ENCODE data around the gene SKOR2.

The SKOR2 gene

GRCh38 chr18:47249314-47249981 lies 2.0 kb downstream of the SKOR2 start:
- Histone ChIP-seq H3K79me2 (ENCODE audit: low read length) (no peaks in the 10 kb centered on the region), H3K27me3 (ENCODE audit: low read depth, low read length) (peaks cover 45% of the 10 kb centered on the region), H3K9me3 (ENCODE audit: insufficient read depth, low read length) (no peaks in the 10 kb centered on the region), H3K27ac (ENCODE audit: low read length) (no peak overlapping the region), H3K36me3 (replicated peaks; ENCODE audit: low read depth, low read length) (no peaks in the 10 kb centered on the region), H3K4me3 (ENCODE audit: low read length) (no peak overlapping the region), H4K20me1 (ENCODE audit: insufficient read depth, low read length) (no peaks in the 10 kb centered on the region), H3K4me2 (ENCODE audit: low read length) (no peak overlapping the region), H3K4me1 (ENCODE audit: low read length) (no peaks in the 10 kb centered on the region), H3K9ac (ENCODE audit: low read length) (no peak overlapping the region), H2AFZ (ENCODE audit: low read depth, low read length) (no peak overlapping the region)
- no peak for TF ChIP-seq EZH2phosphoT487 (IDR thresholded peaks at IDR 0.05; ENCODE audit: low read depth)
- TF ChIP-seq CTCF (IDR thresholded peaks at IDR 0.05; ENCODE audit: low read depth, low read length), result no peak

GRCh38 chr18:47248604-47249313 lies 2.7 kb downstream of the SKOR2 start:
- H4K20me1 ChIP-seq (ENCODE audit: insufficient read depth, low read length), result no peaks in the 10 kb centered on the region
- no peak overlapping the region for H2AFZ ChIP-seq (ENCODE audit: low read depth, low read length)
- H3K36me3 ChIP-seq (replicated peaks; ENCODE audit: low read depth, low read length), result no peaks in the 10 kb centered on the region
- no peaks in the 10 kb centered on the region for H3K9me3 ChIP-seq (ENCODE audit: insufficient read depth, low read length)
- H3K9ac ChIP-seq (ENCODE audit: low read length), result no peak overlapping the region
- H3K4me1 ChIP-seq (ENCODE audit: low read length), result no peaks in the 10 kb centered on the region
- no peak overlapping the region for H3K4me2 ChIP-seq (ENCODE audit: low read length)
- no peak overlapping the region for H3K4me3 ChIP-seq (ENCODE audit: low read length)
- no peak for TF ChIP-seq EZH2phosphoT487 (IDR thresholded peaks at IDR 0.05; ENCODE audit: low read depth)
- no peak for TF ChIP-seq CTCF (IDR thresholded peaks at IDR 0.05; ENCODE audit: low read depth, low read length)
- no peak overlapping the region for H3K27ac ChIP-seq (ENCODE audit: low read length)
- no peaks in the 10 kb centered on the region for H3K79me2 ChIP-seq (ENCODE audit: low read length)
- H3K27me3 ChIP-seq (ENCODE audit: low read depth, low read length), result peaks cover 46% of the 10 kb centered on the region

GRCh38 chr18:47248115-47248603 lies 3.3 kb downstream of the SKOR2 start:
- no peaks in the 10 kb centered on the region for H3K9me3 ChIP-seq (ENCODE audit: insufficient read depth, low read length)
- no peaks in the 10 kb centered on the region for H3K79me2 ChIP-seq (ENCODE audit: low read length)
- H2AFZ ChIP-seq (ENCODE audit: low read depth, low read length), result no peak overlapping the region
- no peaks in the 10 kb centered on the region for H3K4me1 ChIP-seq (ENCODE audit: low read length)
- H3K9ac ChIP-seq (ENCODE audit: low read length), result no peak overlapping the region
- TF ChIP-seq EZH2phosphoT487 (IDR thresholded peaks at IDR 0.05; ENCODE audit: low read depth), result no peak
- TF ChIP-seq CTCF (IDR thresholded peaks at IDR 0.05; ENCODE audit: low read depth, low read length), result no peak
- no peak overlapping the region for H3K4me2 ChIP-seq (ENCODE audit: low read length)
- H3K4me3 ChIP-seq (ENCODE audit: low read length), result no peak overlapping the region
- H4K20me1 ChIP-seq (ENCODE audit: insufficient read depth, low read length), result no peaks in the 10 kb centered on the region
- H3K27me3 ChIP-seq (ENCODE audit: low read depth, low read length), result peaks cover 46% of the 10 kb centered on the region
- H3K27ac ChIP-seq (ENCODE audit: low read length), result no peak overlapping the region
- no peaks in the 10 kb centered on the region for H3K36me3 ChIP-seq (replicated peaks; ENCODE audit: low read depth, low read length)

- no peaks in the 10 kb centered on the region for H3K9me3 ChIP-seq (ENCODE audit: insufficient read depth, low read length)
- H4K20me1 ChIP-seq (ENCODE audit: insufficient read depth, low read length), result no peaks in the 10 kb centered on the region
- no peak overlapping the region for H3K4me3 ChIP-seq (ENCODE audit: low read length)
- H3K27me3 ChIP-seq (ENCODE audit: low read depth, low read length), result peaks cover 46% of the 10 kb centered on the region
- H2AFZ ChIP-seq (ENCODE audit: low read depth, low read length), result no peak overlapping the region
- H3K27ac ChIP-seq (ENCODE audit: low read length), result no peak overlapping the region
- no peak overlapping the region for H3K4me2 ChIP-seq (ENCODE audit: low read length)
- H3K9ac ChIP-seq (ENCODE audit: low read length), result no peak overlapping the region
- no peaks in the 10 kb centered on the region for H3K36me3 ChIP-seq (replicated peaks; ENCODE audit: low read depth, low read length)
- no peak for TF ChIP-seq EZH2phosphoT487 (IDR thresholded peaks at IDR 0.05; ENCODE audit: low read depth)
- no peak for TF ChIP-seq CTCF (IDR thresholded peaks at IDR 0.05; ENCODE audit: low read depth, low read length)
- H3K4me1 ChIP-seq (ENCODE audit: low read length), result no peaks in the 10 kb centered on the region
- no peaks in the 10 kb centered on the region for H3K79me2 ChIP-seq (ENCODE audit: low read length)
Measured at GRCh38 chr18:47247416-47248114, 3.9 kb downstream of the SKOR2 start.
